Measurements from ENCODE around the gene CHCHD10. TPM values are rescaled to one million over a fixed set of nuclear protein-coding genes. Genes with fewer than 3 reads are reported as not detected.

The CHCHD10 gene
- total RNA-seq, 1 experiment from 2014 or later = 14.1 TPM

DNA sequence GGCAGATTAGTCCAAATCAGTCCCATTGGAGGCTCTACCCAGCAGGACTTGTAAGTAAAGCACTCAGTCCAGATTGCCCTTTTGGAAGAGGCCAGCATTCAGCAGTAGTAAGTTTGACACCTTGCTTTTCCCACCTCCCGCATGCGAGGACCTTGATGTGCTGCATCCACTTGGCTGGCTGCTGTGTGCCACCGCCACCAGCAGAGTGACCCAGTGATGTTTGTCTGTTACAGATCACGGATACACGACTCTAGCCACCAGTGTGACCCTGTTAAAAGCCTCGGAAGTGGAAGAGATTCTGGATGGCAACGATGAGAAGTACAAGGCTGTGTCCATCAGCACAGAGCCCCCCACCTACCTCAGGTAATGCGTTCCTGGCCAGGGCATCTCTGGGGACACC is 25.6 kb upstream of the CHCHD10 start:
- no peak for DNase-seq
- Histone ChIP-seq H3K4me1 (peaks cover 9% of the 10 kb centered on the region; the same call in 1 of the 2 replicates), H3K36me3 (peaks cover 47% of the 10 kb centered on the region), H3K27ac (no peak overlapping the region), H3K4me3 (no peak overlapping the region), H3K9me3 (replicated peaks) (no peaks in the 10 kb centered on the region), H3K27me3 (no peaks in the 10 kb centered on the region)

DNA sequence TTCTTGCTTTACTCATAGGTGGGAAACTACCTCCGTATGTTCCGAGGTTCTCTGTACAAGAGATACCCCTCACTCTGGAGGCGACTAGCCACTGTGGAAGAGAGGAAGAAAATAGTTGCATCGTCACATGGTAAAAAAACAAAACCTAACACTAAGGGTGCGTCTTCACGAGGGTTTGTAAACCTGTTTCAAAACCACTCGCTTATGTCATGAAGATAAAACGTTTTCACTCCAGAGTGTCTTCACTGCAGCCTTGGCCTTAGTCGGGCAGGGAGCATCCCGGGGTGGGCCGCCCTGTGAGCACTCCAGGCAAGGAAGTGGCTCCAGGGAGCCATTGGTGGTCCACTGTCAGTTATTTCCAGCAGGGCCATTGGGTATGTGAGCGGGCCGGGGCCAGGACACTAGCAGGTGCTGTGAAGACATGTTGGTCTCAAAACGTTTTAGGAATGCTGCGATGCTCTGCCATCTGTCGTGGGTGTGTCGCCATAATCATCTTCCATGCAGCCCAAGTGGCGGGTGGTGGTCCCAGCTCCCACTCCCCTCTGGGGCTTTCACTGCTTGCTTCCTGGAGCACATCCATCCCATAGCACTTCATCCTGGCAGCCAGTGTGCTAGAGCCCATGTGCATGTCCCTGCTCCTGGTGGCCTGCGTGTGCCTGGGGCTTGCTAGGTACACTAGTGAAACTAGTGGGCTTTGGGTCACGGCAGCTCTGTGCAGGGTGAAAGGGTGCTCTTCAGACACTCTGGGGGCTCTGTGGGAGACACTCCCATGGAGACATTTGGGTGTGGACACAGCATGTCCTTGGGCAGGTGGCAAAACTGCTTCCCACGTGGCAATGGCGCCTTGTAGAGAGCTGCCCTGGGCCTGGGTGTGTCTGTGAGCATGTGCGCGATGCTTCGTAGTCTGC is 24.2 kb upstream of the CHCHD10 start:
- Histone ChIP-seq H3K4me1 (peaks cover 9% of the 10 kb centered on the region; the same call in 1 of the 2 replicates), H3K36me3 (peaks cover 38% of the 10 kb centered on the region), H3K9me3 (replicated peaks) (no peaks in the 10 kb centered on the region), H3K27me3 (no peaks in the 10 kb centered on the region), H3K4me3 (no peak overlapping the region), H3K27ac (no peak overlapping the region)
- DNase-seq = no peak

DNA sequence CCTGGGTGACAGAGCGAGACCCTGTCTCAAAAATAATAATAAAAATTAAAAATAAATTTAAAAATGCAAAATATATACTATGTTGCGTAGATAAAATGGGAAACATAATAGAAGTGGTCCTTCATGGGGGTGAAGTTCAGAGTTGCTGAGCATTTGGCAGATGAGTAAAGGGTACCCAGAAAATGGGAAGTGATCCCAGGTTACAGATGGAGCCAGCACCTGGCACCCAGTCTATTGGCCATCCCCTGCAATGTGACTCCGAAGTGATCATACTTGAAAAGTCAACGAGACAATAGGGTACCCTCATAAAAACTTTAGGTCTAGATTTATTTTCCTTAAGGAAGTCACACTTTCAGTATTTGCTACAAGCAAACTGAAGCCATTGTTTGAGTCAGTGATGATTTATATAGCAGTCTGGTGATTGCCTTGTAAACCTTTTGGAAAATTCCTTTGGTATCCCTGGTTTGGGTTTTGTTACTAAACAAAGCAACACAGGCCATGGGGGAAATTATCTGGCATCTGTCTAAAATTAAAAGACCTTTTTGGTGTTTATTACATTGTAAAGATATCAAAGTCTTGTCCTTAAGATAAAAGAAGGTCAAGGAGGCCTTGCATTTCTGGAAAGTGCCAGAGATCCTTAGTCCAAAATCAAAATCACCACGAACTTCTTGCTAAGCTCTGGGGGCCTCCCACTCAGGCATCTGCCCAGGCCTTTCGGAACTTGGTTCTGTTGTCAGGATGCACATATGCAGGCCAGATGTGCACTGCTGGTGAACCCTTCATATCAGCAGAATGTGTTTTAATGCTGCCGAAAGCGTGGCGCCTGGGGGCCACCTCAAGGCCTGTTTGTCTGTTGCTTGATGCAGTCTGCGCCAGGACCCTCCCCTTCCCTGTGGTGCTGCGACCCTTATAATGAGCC is 23.3 kb upstream of the CHCHD10 start:
- Histone ChIP-seq H3K27me3 (no peaks in the 10 kb centered on the region), H3K4me3 (no peak overlapping the region), H3K36me3 (peaks cover 38% of the 10 kb centered on the region), H3K27ac (no peak overlapping the region), H3K4me1 (peaks cover 3% of the 10 kb centered on the region; the same call in 1 of the 2 replicates), H3K9me3 (replicated peaks) (no peaks in the 10 kb centered on the region)
- DNase-seq = no peak

DNA sequence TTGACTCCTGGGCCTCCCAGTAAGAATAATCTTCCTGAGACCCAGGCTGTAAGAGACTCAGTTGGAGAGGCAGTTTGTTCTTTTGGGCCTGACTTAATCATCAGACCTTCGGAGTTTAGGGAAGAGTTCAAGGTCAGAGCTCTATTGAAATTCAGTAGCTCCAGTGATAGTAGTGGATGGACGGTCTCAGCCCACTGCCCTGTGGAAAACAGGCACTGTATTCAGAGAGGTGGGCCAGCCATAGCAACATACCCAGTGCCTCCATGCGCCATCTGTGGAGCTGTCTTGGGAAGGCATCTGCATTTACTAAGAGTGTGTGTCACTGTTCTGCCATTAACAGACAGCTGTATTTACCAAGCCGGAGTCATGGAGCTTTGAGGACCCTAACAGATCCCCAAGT is 21.9 kb upstream of the CHCHD10 start:
- Histone ChIP-seq H3K36me3 (peaks cover 27% of the 10 kb centered on the region), H3K9me3 (replicated peaks) (no peaks in the 10 kb centered on the region)
- no peak for DNase-seq

DNA sequence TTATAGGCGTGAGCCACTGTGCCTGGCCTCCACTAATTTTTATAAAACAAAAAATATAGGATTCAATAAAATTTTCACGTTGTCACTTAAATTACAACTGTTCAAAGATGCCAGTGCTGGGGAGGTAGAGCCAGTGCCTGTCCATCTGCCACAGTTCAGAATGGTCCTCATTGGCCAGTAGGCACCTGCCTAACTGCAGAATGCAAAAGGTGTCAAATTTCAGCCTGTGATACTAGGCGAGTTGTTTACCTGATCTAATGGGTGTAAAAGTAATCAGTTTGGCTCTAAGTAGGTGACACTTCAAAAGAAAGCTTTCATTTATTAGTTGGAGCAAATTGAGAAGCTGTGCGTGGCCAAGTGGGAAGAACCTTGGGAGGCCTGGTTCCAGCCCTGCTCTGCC is 21.3 kb upstream of the CHCHD10 start:
- Histone ChIP-seq H3K4me3 (no peak overlapping the region), H3K9me3 (replicated peaks) (no peaks in the 10 kb centered on the region), H3K27ac (no peak overlapping the region), H3K4me1 (peaks cover 3% of the 10 kb centered on the region), H3K27me3 (no peaks in the 10 kb centered on the region), H3K36me3 (peaks cover 21% of the 10 kb centered on the region)
- DNase-seq = no peak

More for the DNA sequence above, 21.9 kb upstream of the CHCHD10 start:
- H3K4me1 ChIP-seq = no peaks in the 10 kb centered on the region; the same call in 1 of the 2 replicates
- no peaks in the 10 kb centered on the region for H3K27me3 ChIP-seq
- no peak overlapping the region for H3K4me3 ChIP-seq
- no peak overlapping the region for H3K27ac ChIP-seq

DNA sequence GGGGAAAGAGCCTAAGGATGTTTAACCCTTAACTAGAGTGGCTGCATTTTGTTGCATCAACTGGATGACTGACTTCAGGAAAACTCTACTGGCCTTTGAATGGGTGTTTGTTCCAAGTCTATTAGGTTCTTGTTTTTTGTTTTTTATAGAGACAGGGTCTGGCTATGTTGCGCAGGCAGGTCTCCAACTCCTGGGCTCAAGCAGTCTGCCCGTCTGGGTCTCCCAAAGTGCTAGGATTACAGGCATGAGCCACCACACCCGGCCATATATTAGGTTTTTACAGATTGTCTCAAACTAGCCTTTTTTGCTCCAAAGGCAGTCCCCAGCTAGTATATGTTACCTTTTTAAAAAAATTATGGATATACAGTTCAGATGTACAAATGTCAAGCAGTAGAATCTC is 20.1 kb upstream of the CHCHD10 start:
- H3K27ac ChIP-seq = no peak overlapping the region
- peaks cover 11% of the 10 kb centered on the region for H3K36me3 ChIP-seq
- H3K27me3 ChIP-seq = no peaks in the 10 kb centered on the region
- H3K4me3 ChIP-seq = peak overlapping the region; percentile 95
- peaks cover 11% of the 10 kb centered on the region for H3K4me1 ChIP-seq
- H3K9me3 ChIP-seq (replicated peaks) = no peaks in the 10 kb centered on the region
- DNase-seq = no peak

DNA sequence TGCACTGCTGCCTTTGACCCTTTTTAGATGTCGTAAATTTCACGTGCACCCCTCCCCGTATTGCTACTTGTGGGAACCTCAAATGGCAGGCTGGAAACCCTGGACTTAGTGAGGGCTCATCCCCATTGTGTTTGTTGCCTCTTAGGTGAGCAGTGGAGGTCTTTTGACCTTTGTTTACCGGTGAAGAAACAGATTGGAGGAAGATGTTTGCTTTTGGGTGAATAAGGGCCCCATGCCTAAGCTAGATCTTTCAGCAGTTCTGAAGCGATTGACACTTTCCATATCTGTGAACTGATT is 19.8 kb upstream of the CHCHD10 start:
- no peak for DNase-seq
- Histone ChIP-seq H3K9me3 (replicated peaks) (no peaks in the 10 kb centered on the region), H3K27me3 (no peaks in the 10 kb centered on the region), H3K27ac (peak overlapping the region; percentile 97; the same call in 1 of the 2 replicates), H3K36me3 (peaks cover 9% of the 10 kb centered on the region), H3K4me3 (peak overlapping the region; percentile 95), H3K4me1 (peaks cover 11% of the 10 kb centered on the region)

DNA sequence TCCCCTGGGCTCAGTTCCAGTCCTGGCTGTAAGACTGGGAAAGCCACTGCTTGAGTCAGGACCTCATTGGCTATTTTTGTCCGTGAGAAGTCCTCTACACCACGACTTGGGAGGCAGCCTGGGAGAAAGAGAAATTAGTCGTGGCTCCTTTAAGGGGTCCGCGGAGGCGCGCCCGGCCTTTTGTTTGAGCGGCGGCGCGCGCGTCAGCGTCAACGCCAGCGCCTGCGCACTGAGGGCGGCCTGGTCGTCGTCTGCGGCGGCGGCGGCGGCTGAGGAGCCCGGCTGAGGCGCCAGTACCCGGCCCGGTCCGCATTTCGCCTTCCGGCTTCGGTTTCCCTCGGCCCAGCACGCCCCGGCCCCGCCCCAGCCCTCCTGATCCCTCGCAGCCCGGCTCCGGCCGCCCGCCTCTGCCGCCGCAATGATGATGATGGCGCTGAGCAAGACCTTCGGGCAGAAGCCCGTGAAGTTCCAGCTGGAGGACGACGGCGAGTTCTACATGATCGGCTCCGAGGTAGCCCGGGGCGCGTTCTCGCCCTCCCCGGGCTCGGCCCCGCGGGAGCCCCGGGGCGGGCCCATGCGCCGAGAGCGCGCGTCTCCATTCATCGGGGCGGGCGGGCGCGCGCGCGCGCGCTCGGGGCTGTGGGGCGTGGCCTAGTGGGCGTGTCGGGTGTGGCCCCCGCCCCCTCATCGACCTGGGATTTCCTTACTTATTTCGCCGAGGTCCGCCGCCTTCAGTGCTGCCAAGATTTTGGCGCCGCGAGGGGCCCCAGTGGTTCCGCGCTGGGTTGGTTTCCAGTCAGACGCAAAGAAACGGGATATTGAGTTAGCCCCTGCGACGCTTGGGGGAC is 19.2 kb upstream of the CHCHD10 start, which contains the start of gene SMARCB1:
TSS of gene SMARCB1 (plus strand) at position 215 of the 848 bp plus-strand sequence. CDS start at position 419, 204 bp downstream.
- Histone ChIP-seq H3K9me3 (replicated peaks) (no peaks in the 10 kb centered on the region), H3K4me3 (peak within 1 kb of the TSS; percentile 95), H3K27ac (peak within 1 kb of the TSS; percentile 97), H3K27me3 (no peaks in the 10 kb centered on the region), H3K4me1 (peaks cover 15% of the 10 kb centered on the region), H3K36me3 (peaks cover 9% of the 10 kb centered on the region)
- peak; percentile 86 to 92 for DNase-seq

DNA sequence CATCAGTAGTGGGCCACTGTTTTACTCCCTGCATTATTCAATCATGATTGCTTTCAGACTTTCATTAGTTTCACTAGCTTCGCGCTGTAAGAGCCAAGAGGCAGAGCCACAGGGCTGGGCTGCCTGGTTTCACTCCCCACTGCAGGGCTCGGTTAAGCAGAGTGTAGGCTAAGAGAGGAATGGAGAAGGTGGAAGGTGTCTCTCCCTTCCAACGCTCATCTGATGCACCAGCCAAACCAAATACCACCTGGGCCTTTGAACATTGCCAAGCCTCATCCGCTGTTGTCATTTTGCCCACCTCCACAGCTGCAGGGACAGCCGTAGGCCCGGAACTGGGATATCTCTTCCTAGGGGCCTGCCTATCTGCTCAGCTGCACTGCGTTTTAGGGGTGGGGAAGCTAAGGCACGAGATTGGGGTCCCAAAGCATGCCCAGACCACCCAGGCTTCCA is 18.5 kb upstream of the CHCHD10 start:
- H3K4me1 ChIP-seq = peaks cover 22% of the 10 kb centered on the region

DNA sequence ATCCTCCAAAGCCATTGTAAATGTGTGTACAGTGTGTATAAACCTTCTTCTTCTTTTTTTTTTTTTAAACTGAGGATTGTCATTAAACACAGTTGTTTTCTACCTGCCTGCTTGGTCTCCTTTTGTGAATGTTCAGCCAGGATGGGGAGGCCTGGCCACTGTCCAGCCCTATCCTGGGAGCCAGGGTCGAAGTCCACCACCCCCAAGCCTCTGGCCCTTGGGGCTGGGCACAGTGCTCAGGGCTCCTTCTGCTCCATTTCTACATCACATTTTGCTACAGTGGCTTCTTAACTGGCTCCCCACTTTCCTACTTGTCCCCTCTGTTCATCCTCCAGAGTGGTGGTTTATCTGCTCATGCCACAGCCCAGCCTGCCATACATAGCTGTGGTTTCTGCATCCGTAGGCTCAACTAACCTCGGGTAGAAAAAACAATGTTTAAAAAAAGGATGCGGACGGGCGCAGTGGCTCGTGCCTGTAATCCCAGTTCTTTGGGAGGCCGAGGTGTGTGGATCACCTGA is 16.5 kb upstream of the CHCHD10 start:
- no peaks in the 10 kb centered on the region for H3K36me3 ChIP-seq
- no peak overlapping the region for H3K27ac ChIP-seq
- H3K27me3 ChIP-seq = no peaks in the 10 kb centered on the region
- no peak overlapping the region for H3K4me3 ChIP-seq
- H3K4me1 ChIP-seq = peaks cover 30% of the 10 kb centered on the region
- DNase-seq = peak; percentile 45
- H3K9me3 ChIP-seq (replicated peaks) = no peaks in the 10 kb centered on the region

More for the DNA sequence above, 18.5 kb upstream of the CHCHD10 start:
- Histone ChIP-seq H3K4me3 (peak overlapping the region; percentile 95), H3K9me3 (replicated peaks) (no peaks in the 10 kb centered on the region), H3K27me3 (no peaks in the 10 kb centered on the region), H3K27ac (peak overlapping the region; percentile 97), H3K36me3 (peaks cover 5% of the 10 kb centered on the region; the same call in 1 of the 2 replicates)
- no peak for DNase-seq

DNA sequence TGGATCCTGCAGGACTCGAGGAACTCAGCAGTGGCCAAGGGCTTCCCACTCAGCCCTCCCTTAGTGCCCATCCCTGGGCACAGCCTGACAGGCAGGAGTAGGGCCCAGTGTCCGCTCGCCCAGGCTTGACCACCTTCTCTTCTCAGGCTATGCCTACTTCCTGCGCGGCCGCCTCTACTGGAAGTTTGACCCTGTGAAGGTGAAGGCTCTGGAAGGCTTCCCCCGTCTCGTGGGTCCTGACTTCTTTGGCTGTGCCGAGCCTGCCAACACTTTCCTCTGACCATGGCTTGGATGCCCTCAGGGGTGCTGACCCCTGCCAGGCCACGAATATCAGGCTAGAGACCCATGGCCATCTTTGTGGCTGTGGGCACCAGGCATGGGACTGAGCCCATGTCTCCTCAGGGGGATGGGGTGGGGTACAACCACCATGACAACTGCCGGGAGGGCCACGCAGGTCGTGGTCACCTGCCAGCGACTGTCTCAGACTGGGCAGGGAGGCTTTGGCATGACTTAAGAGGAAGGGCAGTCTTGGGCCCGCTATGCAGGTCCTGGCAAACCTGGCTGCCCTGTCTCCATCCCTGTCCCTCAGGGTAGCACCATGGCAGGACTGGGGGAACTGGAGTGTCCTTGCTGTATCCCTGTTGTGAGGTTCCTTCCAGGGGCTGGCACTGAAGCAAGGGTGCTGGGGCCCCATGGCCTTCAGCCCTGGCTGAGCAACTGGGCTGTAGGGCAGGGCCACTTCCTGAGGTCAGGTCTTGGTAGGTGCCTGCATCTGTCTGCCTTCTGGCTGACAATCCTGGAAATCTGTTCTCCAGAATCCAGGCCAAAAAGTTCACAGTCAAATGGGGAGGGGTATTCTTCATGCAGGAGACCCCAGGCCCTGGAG is 15.7 kb upstream of the CHCHD10 start:
- H3K27ac ChIP-seq = no peak overlapping the region
- no peaks in the 10 kb centered on the region for H3K9me3 ChIP-seq (replicated peaks)

DNA sequence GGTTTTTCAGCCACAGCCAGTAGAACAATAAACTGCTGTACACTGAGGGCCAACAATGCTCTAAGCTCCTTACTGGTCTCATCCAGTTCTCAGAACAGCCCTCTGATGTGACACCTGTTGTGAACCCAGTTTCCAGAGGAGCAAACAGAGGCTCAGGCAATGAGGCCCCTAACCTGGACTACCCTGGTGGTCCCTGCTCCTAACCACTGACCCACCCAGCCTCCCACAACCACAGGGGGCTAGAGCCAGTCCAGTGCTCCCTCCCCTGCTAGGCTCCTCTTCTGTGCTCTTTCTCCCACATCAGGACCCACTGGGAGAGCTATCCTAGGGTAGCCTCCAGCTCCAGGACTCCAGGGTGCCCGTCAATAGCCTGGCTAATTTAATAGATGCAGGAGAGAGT is 14.9 kb upstream of the CHCHD10 start:
- Histone ChIP-seq H3K9me3 (replicated peaks) (no peaks in the 10 kb centered on the region), H3K4me3 (no peak overlapping the region), H3K4me1 (peaks cover 39% of the 10 kb centered on the region), H3K27ac (no peak overlapping the region), H3K36me3 (no peaks in the 10 kb centered on the region), H3K27me3 (no peaks in the 10 kb centered on the region)
- DNase-seq = no peak

More for the DNA sequence above, 15.7 kb upstream of the CHCHD10 start:
- H3K4me3 ChIP-seq = no peak overlapping the region
- H3K4me1 ChIP-seq = peaks cover 31% of the 10 kb centered on the region
- no peaks in the 10 kb centered on the region for H3K27me3 ChIP-seq
- no peaks in the 10 kb centered on the region for H3K36me3 ChIP-seq
- DNase-seq = no peak

DNA sequence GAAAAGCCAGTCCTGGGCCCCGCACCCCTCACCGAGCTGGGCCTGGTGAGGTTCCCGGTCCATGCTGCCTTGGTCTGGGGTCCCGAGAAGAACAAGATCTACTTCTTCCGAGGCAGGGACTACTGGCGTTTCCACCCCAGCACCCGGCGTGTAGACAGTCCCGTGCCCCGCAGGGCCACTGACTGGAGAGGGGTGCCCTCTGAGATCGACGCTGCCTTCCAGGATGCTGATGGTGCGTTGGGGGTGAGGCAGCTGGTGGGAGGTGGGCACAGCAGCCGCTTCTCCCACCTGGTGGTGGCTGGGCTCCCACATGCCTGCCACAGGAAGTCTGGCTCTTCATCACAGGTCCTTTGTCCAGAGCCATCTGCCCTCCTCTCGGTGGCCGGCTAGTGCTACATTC is 14.5 kb upstream of the CHCHD10 start:
- H3K4me1 ChIP-seq = peaks cover 42% of the 10 kb centered on the region
- no peaks in the 10 kb centered on the region for H3K27me3 ChIP-seq
- H3K36me3 ChIP-seq = no peaks in the 10 kb centered on the region
- no peak overlapping the region for H3K4me3 ChIP-seq
- H3K9me3 ChIP-seq (replicated peaks) = no peaks in the 10 kb centered on the region
- no peak overlapping the region for H3K27ac ChIP-seq
- DNase-seq = no peak

Data from SJCRH30 (cell line).